K562 (cell line): ENCODE measurements around the gene ACAD10. TPM values are rescaled to one million over a fixed set of nuclear protein-coding genes. Genes with fewer than 3 reads are reported as not detected.

Experiments
- ATAC-seq: fragments of 200-7000 bp; cut with Tn5 transposase; 3 replicates; pipeline ENCODE4 v1.9.1; 2020; ENCODE audit warnings: moderate library complexity
- BruUV-seq: library from RNA; stranded (reverse); fragments of 400-500 nt; replicated peaks from 2 replicates; lab custom pipeline; 2021; lab: Mats Ljungman, UMichigan
- CTCF ChIA-PET: fragments of 300-600 bp; formaldehyde crosslinking; extraction: SDS; loops from one replicate; lab custom pipeline; 2021; ENCODE audit warnings: low intra/inter-chr PET ratio; lab: Yijun Ruan, JAX
- POLR2A ChIA-PET: fragments of 300-600, 350-650 bp; sonication (Branson Sonifier 250); formaldehyde crosslinking; extraction: SDS; loops from one replicate; lab custom pipeline; 2021; ENCODE audit warnings: antibody characterized with exemption, inconsistent platforms; lab: Yijun Ruan, JAX
- DNase-seq, 4 experiments: peaks; one replicate each; pipeline versions ENCODE4 v3.0.0 to v3.0.0-alpha.2; 2011 to 2018; ENCODE audit warnings: low spot score in 3 of 4, mixed read lengths in 3 of 4; ENCODE audit errors: extremely low read depth in 1 of 4
- FAIRE-seq: peaks from 2 replicates; lab custom pipeline; 2011; peaks lifted over from hg19 to GRCh38; lab: Jason Lieb, UNC
- H2AFZ ChIP-seq: 2 replicates; pipeline ENCODE4 v1.6.0; 2011; ENCODE audit warnings: low read depth, low read length, control low read depth, inconsistent platforms
- H3K27ac ChIP-seq: fragments of 200-600 bp; 3 replicates; pipeline ENCODE4 v1.8.0; 2011; ENCODE audit warnings: low read depth, mild to moderate bottlenecking, control low read depth, inconsistent platforms, low read length, moderate library complexity, mixed read lengths; ENCODE audit errors: extremely low read depth
- H3K27me3 ChIP-seq, 2 experiments: fragments of 300-600 bp in 1 of 2; 2 replicates in 1 of 2; 3 replicates in 1 of 2; pipeline versions ENCODE4 v1.6.0 to v1.8.0; 2011; ENCODE audit warnings: inconsistent platforms in 2 of 2, low read length in 2 of 2, mild to moderate bottlenecking in 1 of 2, mixed read lengths in 1 of 2, moderate library complexity in 1 of 2; ENCODE audit not compliant: control insufficient read depth in 2 of 2, insufficient read depth in 2 of 2
- H3K36me3 ChIP-seq: fragments of 300-600 bp; 3 replicates; pipeline ENCODE4 v1.8.0; 2011; ENCODE audit warnings: mild to moderate bottlenecking, low read length, inconsistent platforms; ENCODE audit not compliant: control insufficient read depth, insufficient read depth
- H3K4me1 ChIP-seq, 2 experiments: fragments of 200-600 bp in 1 of 2; replicated peaks in 1 of 2; 2 replicates in 1 of 2; 3 replicates in 1 of 2; pipeline versions ENCODE4 v1.5.1 to v1.8.0; 2011; ENCODE audit warnings: inconsistent platforms in 2 of 2, low read length in 2 of 2, mild to moderate bottlenecking in 1 of 2, mixed read lengths in 1 of 2, moderate library complexity in 1 of 2; ENCODE audit not compliant: control insufficient read depth in 2 of 2, insufficient read depth in 2 of 2
- H3K4me2 ChIP-seq: 2 replicates; pipeline ENCODE4 v1.6.1; 2011; ENCODE audit warnings: low read length, control low read depth, inconsistent platforms, mixed read lengths; ENCODE audit not compliant: insufficient read depth
- H3K4me3 ChIP-seq: fragments of 200-600 bp; sonication (generic), shearing (Covaris generic); 2 replicates; pipeline ENCODE4 v1.5.1; 2016; ENCODE audit warnings: control low read depth, inconsistent platforms
- H3K79me2 ChIP-seq: fragments of 200-600 bp; 3 replicates; pipeline ENCODE4 v1.8.0; 2011; ENCODE audit warnings: low read length, inconsistent platforms; ENCODE audit not compliant: control insufficient read depth, insufficient read depth
- H3K9ac ChIP-seq, 2 experiments: 2 replicates each; pipeline versions ENCODE4 v1.6.0 to v1.6.1; 2011; ENCODE audit warnings: low read depth in 2 of 2, low read length in 2 of 2, control low read depth in 1 of 2, inconsistent platforms in 1 of 2, mild to moderate bottlenecking in 1 of 2, mixed read lengths in 1 of 2; ENCODE audit not compliant: insufficient read depth in 1 of 2
- H3K9me1 ChIP-seq: one replicate; pipeline ENCODE4 v1.6.0; 2011; ENCODE audit warnings: inconsistent platforms, mild to moderate bottlenecking, low read length, moderate library complexity; ENCODE audit not compliant: control insufficient read depth, insufficient read depth
- H3K9me3 ChIP-seq: replicated peaks from 2 replicates; pipeline ENCODE4 v1.5.1; 2011; ENCODE audit warnings: low read depth, low read length, inconsistent platforms; ENCODE audit not compliant: control insufficient read depth, insufficient read depth
- H4K20me1 ChIP-seq: replicated peaks from 2 replicates; pipeline ENCODE4 v1.6.1; 2011; ENCODE audit warnings: low read length, inconsistent platforms, mixed read lengths; ENCODE audit not compliant: control insufficient read depth, insufficient read depth
- CBX3 ChIP-seq, 2 experiments: IDR thresholded peaks; 1 replicate in 1 of 2; 2 replicates in 1 of 2; pipeline ENCODE4 v1.6.1; 2012; ENCODE audit warnings: inconsistent platforms in 2 of 2, low read length in 2 of 2, borderline replicate concordance in 1 of 2, control low read depth in 1 of 2
- CBX8 ChIP-seq: fragments of 200-600 bp; sonication (generic); IDR thresholded peaks from 2 replicates; pipeline ENCODE4 v1.6.1; 2012; ENCODE audit warnings: borderline replicate concordance, mixed run types, low read depth, mild to moderate bottlenecking, moderate library complexity, mixed read lengths, low read length, control low read depth, inconsistent platforms; ENCODE audit not compliant: poor library complexity, severe bottlenecking; ENCODE audit errors: extremely low read depth
- MCM2 ChIP-seq: fragments of 450-650 bp; IDR thresholded peaks from 2 replicates; pipeline ENCODE4 v1.6.1; 2017; ENCODE audit warnings: low read depth, mild to moderate bottlenecking
- RFX5 ChIP-seq: IDR thresholded peaks from 2 replicates; pipeline ENCODE4 v1.6.1; 2011; ENCODE audit warnings: low read depth, mild to moderate bottlenecking, improper control_type of control experiment, low read length
- WGBS: fragments of 100-300 bp; shearing (Covaris generic); methylation state at CpG from one replicate; pipeline ENCODE4 v1.1.6; 2016; ENCODE audit warnings: low coverage, mixed read lengths; ENCODE audit not compliant: insufficient coverage; ENCODE audit errors: missing lambda C conversion rate; 5-methylcytosine and 5-hydroxymethylcytosine counted together
- in situ Hi-C: fragments of 300-500 bp; cut with MboI; formaldehyde crosslinking; loops from 4 replicates; pipeline ENCODE4 v1.15.0; 2018; ENCODE audit warnings: inconsistent platforms, mixed read lengths
- intact Hi-C: fragments of 100-400 bp; cut with micrococcal nuclease; formaldehyde crosslinking; loops from 2 replicates; pipeline ENCODE4 v1.14.2; 2022
- polyA plus RNA-seq, 8 experiments: library from polyadenylated mRNA; depleted of rRNA in 4 of 8; stranded (reverse) in 5 of 8; unstranded in 3 of 8; fragments of >200 nt; fragmentation: Nextera tagmentation in 2 of 8; fragmentation: Illumina TruSeq in 1 of 8; extraction: Ambion mirVana in 2 of 8; extraction: Trizol in 1 of 8; gene quantifications; 2 replicates each; pipeline versions ENCODE4 v1.2.1 to v1.2.3, GENCODE V29; 2011 to 2014; ENCODE audit warnings: inconsistent platforms in 1 of 8, missing spikeins in 1 of 8
- total RNA-seq, 7 experiments: library from RNA; depleted of rRNA in 6 of 7; stranded (reverse); fragments of >200 nt in 6 of 7; fragmentation: Illumina TruSeq in 2 of 7; extraction: Trizol in 2 of 7; gene quantifications; 2 replicates each; pipeline versions ENCODE4 v1.2.1 to v1.2.3, GENCODE V29; 2011 to 2021; ENCODE audit warnings: low replicate concordance in 1 of 7
- TF ChIP-seq, protein P1 (sequence below): fragments of 450-650 bp; IDR thresholded peaks from 2 replicates; pipeline ENCODE4 v1.6.1; 2016; ENCODE audit warnings: mild to moderate bottlenecking, moderate library complexity
- TF ChIP-seq, protein P2 (sequence below): fragments of 450-650 bp; conservative IDR thresholded peaks from 2 replicates; pipeline ENCODE4 v1.6.1; 2016; ENCODE audit warnings: missing genetic modification characterization, low read depth, mild to moderate bottlenecking, control low read depth, missing compliant biosample characterization

Gene ACAD10
- total and polyA plus RNA-seq, 9 of the 15 experiments (the other 6 are each of a cell fraction or from before 2014, with no cell fraction given): 2.3 to 19.2 (median 12.0) TPM

DNA sequence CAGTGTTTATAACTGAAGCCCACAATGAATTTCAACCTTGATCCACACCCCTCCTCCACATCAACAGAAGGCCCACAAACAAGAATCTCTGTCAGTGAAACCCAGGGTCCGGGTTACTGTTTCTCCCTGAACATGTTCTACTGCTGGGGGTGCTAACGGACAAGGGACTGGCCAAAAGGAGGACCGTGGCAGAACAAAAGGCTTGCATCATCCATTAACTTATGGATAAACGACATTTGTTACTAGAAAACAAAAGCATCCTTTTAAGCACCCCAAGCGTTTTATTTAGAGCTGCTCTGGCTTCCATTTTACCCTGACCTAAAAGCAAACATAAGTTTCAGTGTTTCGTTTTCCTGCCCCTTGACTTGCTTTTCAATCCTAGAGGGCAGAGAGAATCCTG, 32.3 kb upstream of the ACAD10 start:
- Histone ChIP-seq H3K4me1 (no peaks in the 10 kb centered on the region), H3K27ac (no peak overlapping the region), H3K4me2 (no peak overlapping the region), H3K9me3 (no peaks in the 10 kb centered on the region), H3K9me1 (no peaks in the 10 kb centered on the region), H4K20me1 (no peaks in the 10 kb centered on the region), H3K79me2 (no peaks in the 10 kb centered on the region), H2AFZ (no peak overlapping the region), H3K4me3 (no peak overlapping the region), H3K36me3 (peaks cover 84% of the 10 kb centered on the region; the same call in 2 of the 3 replicates), H3K9ac (no peak overlapping the region), H3K27me3 (no peaks in the 10 kb centered on the region)
- DNase-seq (no peak), FAIRE-seq (no peak), ATAC-seq (no peak)
- TF ChIP-seq, protein P1, sequence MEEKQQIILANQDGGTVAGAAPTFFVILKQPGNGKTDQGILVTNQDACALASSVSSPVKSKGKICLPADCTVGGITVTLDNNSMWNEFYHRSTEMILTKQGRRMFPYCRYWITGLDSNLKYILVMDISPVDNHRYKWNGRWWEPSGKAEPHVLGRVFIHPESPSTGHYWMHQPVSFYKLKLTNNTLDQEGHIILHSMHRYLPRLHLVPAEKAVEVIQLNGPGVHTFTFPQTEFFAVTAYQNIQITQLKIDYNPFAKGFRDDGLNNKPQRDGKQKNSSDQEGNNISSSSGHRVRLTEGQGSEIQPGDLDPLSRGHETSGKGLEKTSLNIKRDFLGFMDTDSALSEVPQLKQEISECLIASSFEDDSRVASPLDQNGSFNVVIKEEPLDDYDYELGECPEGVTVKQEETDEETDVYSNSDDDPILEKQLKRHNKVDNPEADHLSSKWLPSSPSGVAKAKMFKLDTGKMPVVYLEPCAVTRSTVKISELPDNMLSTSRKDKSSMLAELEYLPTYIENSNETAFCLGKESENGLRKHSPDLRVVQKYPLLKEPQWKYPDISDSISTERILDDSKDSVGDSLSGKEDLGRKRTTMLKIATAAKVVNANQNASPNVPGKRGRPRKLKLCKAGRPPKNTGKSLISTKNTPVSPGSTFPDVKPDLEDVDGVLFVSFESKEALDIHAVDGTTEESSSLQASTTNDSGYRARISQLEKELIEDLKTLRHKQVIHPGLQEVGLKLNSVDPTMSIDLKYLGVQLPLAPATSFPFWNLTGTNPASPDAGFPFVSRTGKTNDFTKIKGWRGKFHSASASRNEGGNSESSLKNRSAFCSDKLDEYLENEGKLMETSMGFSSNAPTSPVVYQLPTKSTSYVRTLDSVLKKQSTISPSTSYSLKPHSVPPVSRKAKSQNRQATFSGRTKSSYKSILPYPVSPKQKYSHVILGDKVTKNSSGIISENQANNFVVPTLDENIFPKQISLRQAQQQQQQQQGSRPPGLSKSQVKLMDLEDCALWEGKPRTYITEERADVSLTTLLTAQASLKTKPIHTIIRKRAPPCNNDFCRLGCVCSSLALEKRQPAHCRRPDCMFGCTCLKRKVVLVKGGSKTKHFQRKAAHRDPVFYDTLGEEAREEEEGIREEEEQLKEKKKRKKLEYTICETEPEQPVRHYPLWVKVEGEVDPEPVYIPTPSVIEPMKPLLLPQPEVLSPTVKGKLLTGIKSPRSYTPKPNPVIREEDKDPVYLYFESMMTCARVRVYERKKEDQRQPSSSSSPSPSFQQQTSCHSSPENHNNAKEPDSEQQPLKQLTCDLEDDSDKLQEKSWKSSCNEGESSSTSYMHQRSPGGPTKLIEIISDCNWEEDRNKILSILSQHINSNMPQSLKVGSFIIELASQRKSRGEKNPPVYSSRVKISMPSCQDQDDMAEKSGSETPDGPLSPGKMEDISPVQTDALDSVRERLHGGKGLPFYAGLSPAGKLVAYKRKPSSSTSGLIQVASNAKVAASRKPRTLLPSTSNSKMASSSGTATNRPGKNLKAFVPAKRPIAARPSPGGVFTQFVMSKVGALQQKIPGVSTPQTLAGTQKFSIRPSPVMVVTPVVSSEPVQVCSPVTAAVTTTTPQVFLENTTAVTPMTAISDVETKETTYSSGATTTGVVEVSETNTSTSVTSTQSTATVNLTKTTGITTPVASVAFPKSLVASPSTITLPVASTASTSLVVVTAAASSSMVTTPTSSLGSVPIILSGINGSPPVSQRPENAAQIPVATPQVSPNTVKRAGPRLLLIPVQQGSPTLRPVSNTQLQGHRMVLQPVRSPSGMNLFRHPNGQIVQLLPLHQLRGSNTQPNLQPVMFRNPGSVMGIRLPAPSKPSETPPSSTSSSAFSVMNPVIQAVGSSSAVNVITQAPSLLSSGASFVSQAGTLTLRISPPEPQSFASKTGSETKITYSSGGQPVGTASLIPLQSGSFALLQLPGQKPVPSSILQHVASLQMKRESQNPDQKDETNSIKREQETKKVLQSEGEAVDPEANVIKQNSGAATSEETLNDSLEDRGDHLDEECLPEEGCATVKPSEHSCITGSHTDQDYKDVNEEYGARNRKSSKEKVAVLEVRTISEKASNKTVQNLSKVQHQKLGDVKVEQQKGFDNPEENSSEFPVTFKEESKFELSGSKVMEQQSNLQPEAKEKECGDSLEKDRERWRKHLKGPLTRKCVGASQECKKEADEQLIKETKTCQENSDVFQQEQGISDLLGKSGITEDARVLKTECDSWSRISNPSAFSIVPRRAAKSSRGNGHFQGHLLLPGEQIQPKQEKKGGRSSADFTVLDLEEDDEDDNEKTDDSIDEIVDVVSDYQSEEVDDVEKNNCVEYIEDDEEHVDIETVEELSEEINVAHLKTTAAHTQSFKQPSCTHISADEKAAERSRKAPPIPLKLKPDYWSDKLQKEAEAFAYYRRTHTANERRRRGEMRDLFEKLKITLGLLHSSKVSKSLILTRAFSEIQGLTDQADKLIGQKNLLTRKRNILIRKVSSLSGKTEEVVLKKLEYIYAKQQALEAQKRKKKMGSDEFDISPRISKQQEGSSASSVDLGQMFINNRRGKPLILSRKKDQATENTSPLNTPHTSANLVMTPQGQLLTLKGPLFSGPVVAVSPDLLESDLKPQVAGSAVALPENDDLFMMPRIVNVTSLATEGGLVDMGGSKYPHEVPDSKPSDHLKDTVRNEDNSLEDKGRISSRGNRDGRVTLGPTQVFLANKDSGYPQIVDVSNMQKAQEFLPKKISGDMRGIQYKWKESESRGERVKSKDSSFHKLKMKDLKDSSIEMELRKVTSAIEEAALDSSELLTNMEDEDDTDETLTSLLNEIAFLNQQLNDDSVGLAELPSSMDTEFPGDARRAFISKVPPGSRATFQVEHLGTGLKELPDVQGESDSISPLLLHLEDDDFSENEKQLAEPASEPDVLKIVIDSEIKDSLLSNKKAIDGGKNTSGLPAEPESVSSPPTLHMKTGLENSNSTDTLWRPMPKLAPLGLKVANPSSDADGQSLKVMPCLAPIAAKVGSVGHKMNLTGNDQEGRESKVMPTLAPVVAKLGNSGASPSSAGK: no peak
- TF ChIP-seq RFX5 (no peak), CBX8 (no peak), CBX3 (IDR thresholded peaks at IDR 0.05; ENCODE audit: borderline replicate concordance in 1 of 2, low read length in 2 of 2) (no peak), MCM2 (no peak)
- TF ChIP-seq, protein P2, sequence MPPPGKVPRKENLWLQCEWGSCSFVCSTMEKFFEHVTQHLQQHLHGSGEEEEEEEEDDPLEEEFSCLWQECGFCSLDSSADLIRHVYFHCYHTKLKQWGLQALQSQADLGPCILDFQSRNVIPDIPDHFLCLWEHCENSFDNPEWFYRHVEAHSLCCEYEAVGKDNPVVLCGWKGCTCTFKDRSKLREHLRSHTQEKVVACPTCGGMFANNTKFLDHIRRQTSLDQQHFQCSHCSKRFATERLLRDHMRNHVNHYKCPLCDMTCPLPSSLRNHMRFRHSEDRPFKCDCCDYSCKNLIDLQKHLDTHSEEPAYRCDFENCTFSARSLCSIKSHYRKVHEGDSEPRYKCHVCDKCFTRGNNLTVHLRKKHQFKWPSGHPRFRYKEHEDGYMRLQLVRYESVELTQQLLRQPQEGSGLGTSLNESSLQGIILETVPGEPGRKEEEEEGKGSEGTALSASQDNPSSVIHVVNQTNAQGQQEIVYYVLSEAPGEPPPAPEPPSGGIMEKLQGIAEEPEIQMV (tag): no peak
- in situ Hi-C loops: no loop called here
- 82% methylated on average over 6 of the region's 6 CpGs for WGBS
- ChIA-PET CTCF (no interaction called here), POLR2A (interaction anchor here (1.0 to 2.3 kb wide), 2 partner anchors 9 to 13 kb away, joined by 5 to 6 read pairs; no protein-coding TSS in a partner anchor)
- BruUV-seq: no TSS peak
- intact Hi-C loops: no loop called here
